ENCODE data around the gene MTHFD1L. TPM values are rescaled to one million over a fixed set of nuclear protein-coding genes. Genes with fewer than 3 reads are reported as not detected.
"Not testable (repeated sequence)": the region's sequence is repeated elsewhere in the genome, so short reads cannot be mapped to it uniquely, and the experiment has no call there.

MTHFD1L gene
- polyA plus RNA-seq, 2 of the 4 experiments (the other 2 are of a cell fraction) = 27.2 to 63.2 TPM

GRCh38 chr6:151121900-151122299, 256.4 kb downstream of the MTHFD1L start:
- Histone ChIP-seq H3K4me2 (no peak overlapping the region), H3K4me3 (no peak overlapping the region), H3K4me1 (peaks cover 11% of the 10 kb centered on the region), H3K27ac (no peak overlapping the region), H3K9me3 (no peaks in the 10 kb centered on the region)
- DNase-seq (ENCODE audit: low read depth in 1 of 2, low spot score in 1 of 2) (no peak), FAIRE-seq (no peak), ATAC-seq (no peak)
- ChIA-PET POLR2A (no interaction called here), CTCF (interaction anchor here (1.6 kb wide), 1 partner anchor 10 kb away, joined by 3 read pairs; no protein-coding TSS in a partner anchor)
- WGBS (ENCODE audit: missing lambda C conversion rate) = 100% methylated on average over 1 of the region's 1 CpG
- no peak for TF ChIP-seq SREBF2 (IDR thresholded peaks at IDR 0.05)
- TF ChIP-seq CBX2 (IDR thresholded peaks at IDR 0.05; ENCODE audit: borderline replicate concordance, low read depth) = no peak
- TF ChIP-seq BHLHE40 (IDR thresholded peaks at IDR 0.05; ENCODE audit: low read depth, low read length) = no peak
- TF ChIP-seq E2F6 (IDR thresholded peaks at IDR 0.05; ENCODE audit: borderline replicate concordance, low read depth) = no peak
- no peak for TF ChIP-seq CHD2 (IDR thresholded peaks at IDR 0.05; ENCODE audit: low read length, partially characterized antibody)
- TF ChIP-seq MYC (IDR thresholded peaks at IDR 0.05; ENCODE audit: borderline replicate concordance, low read length) = no peak
- TF ChIP-seq TP53 (CRISPR knock-in tag; IDR thresholded peaks at IDR 0.05) = no peak
- TF ChIP-seq ZNF302 (CRISPR knock-in tag; IDR thresholded peaks at IDR 0.05) = no peak
- TF ChIP-seq NR3C1 (IDR thresholded peaks at IDR 0.05) = no peak
- TF ChIP-seq CHD4 (IDR thresholded peaks at IDR 0.05; ENCODE audit: borderline replicate concordance) = no peak

- H3K27ac ChIP-seq; FAIRE-seq; H3K9me3 ChIP-seq; H3K4me2 ChIP-seq; ATAC-seq; H3K4me3 ChIP-seq; DNase-seq (ENCODE audit: low read depth in 1 of 2, low spot score in 1 of 2); POLR2A ChIA-PET: not testable (repeated sequence)
- CTCF ChIA-PET = interaction anchor here (0.7 kb wide), 1 partner anchor 24 kb away, joined by 3 read pairs; no protein-coding TSS in a partner anchor
- 93% methylated on average over 8 of the region's 8 CpGs for WGBS (ENCODE audit: missing lambda C conversion rate)
- H3K4me1 ChIP-seq = peaks cover 12% of the 10 kb centered on the region
These were observed 258.1 kb downstream of the MTHFD1L start for GRCh38 chr6:151123641-151124040.

GRCh38 chr6:151125242-151125641, 259.7 kb downstream of the MTHFD1L start:
- POLR2A ChIA-PET; CTCF ChIA-PET; FAIRE-seq; H3K4me3 ChIP-seq; DNase-seq (ENCODE audit: low read depth in 1 of 2, low spot score in 1 of 2); H3K9me3 ChIP-seq: not testable (repeated sequence)
- H3K27ac ChIP-seq = peak overlapping the region in 1 of 2 experiments; percentile 39; a peak in 1 of 6 replicates
- WGBS (ENCODE audit: missing lambda C conversion rate) = 48% methylated on average over 2 of the region's 2 CpGs
- ATAC-seq = peak in 1 of 2 experiments; percentile 19; a peak in 1 of 6 replicates
- peak overlapping the region; percentile 48; the same call in 2 of the 3 replicates for H3K4me2 ChIP-seq
- H3K4me1 ChIP-seq = peaks cover 12% of the 10 kb centered on the region

- Histone ChIP-seq H3K4me1 (peaks cover 12% of the 10 kb centered on the region), H3K27ac (peak overlapping the region; percentile 36 to 49; a peak in 2 of 6 replicates), H3K4me2 (peak overlapping the region; percentile 48)
- FAIRE-seq, H3K9me3 ChIP-seq, POLR2A ChIA-PET, H3K4me3 ChIP-seq: not testable (repeated sequence)
- CTCF ChIA-PET = interaction anchor here (1.6 kb wide), 1 partner anchor 199 kb away, joined by 5 read pairs; no protein-coding TSS in a partner anchor
- DNase-seq (ENCODE audit: low read depth in 1 of 2, low spot score in 1 of 2) (peak in 1 of 2 experiments; percentile 42), ATAC-seq (peak; percentile 19 to 57; a peak in 3 of 6 replicates)
- WGBS (ENCODE audit: missing lambda C conversion rate) = 28% methylated on average over 6 of the region's 6 CpGs
- TF ChIP-seq EP300 (IDR thresholded peaks at IDR 0.05) = peak in 1 of 2 experiments; percentile 13; a peak in 1 of 5 replicates
These were observed 260.3 kb downstream of the MTHFD1L start for GRCh38 chr6:151125651-151126416.

- ATAC-seq; POLR2A ChIA-PET; H3K4me3 ChIP-seq; H3K9me3 ChIP-seq; FAIRE-seq; DNase-seq (ENCODE audit: low read depth in 1 of 2, low spot score in 1 of 2): not testable (repeated sequence)
- Histone ChIP-seq H3K4me2 (peak overlapping the region; percentile 48; the same call in 2 of the 3 replicates), H3K27ac (peak overlapping the region; percentile 21 to 49; a peak in 2 of 6 replicates), H3K4me1 (peaks cover 12% of the 10 kb centered on the region)
- WGBS (ENCODE audit: missing lambda C conversion rate) = 72% methylated on average over 4 of the region's 4 CpGs
- CTCF ChIA-PET = interaction anchor here (1.6 kb wide), 1 partner anchor 198 kb away, joined by 5 read pairs; no protein-coding TSS in a partner anchor
These were observed 260.9 kb downstream of the MTHFD1L start for GRCh38 chr6:151126417-151126724.

- Histone ChIP-seq H3K27ac (0 out of 6 replicates have a peak overlapping the region, but pooled peaks have one; percentile 21 to 48), H3K4me1 (peaks cover 12% of the 10 kb centered on the region)
- CTCF ChIA-PET = interaction anchor here (1.6 kb wide), 1 partner anchor 197 kb away, joined by 5 read pairs; no protein-coding TSS in a partner anchor
- 92% methylated on average over 5 of the region's 5 CpGs for WGBS (ENCODE audit: missing lambda C conversion rate)
- H3K4me2 ChIP-seq; H3K4me3 ChIP-seq; H3K9me3 ChIP-seq; FAIRE-seq; POLR2A ChIA-PET; ATAC-seq; DNase-seq (ENCODE audit: low read depth in 1 of 2, low spot score in 1 of 2): not testable (repeated sequence)
These were observed 261.8 kb downstream of the MTHFD1L start for GRCh38 chr6:151127133-151127798.
